Mesothelial cell of epicardium (in vitro differentiated cells): ENCODE data around the gene PLA2G3. TPM values are rescaled to one million over a fixed set of nuclear protein-coding genes. Genes with fewer than 3 reads are reported as not detected.

ENCODE experiments used
- DNase-seq, 2 experiments: peaks; one replicate each; pipeline ENCODE4 v3.0.0; 2021; ENCODE audit warnings: low spot score in 2 of 2; ENCODE audit not compliant: unreplicated experiment in 2 of 2
- H3K27ac Mint-ChIP-seq: 2 replicates; pipeline ENCODE4 v1.8.0; 2021; ENCODE audit warnings: mixed read lengths
- H3K27me3 Mint-ChIP-seq: 2 replicates; pipeline ENCODE4 v1.8.0; 2021; ENCODE audit warnings: low read depth, mixed read lengths
- H3K36me3 Mint-ChIP-seq: 2 replicates; pipeline ENCODE4 v1.8.0; 2021; ENCODE audit warnings: mixed read lengths
- H3K4me1 Mint-ChIP-seq: 2 replicates; pipeline ENCODE4 v1.8.0; 2021; ENCODE audit warnings: mixed read lengths
- H3K4me3 Mint-ChIP-seq: 2 replicates; pipeline ENCODE4 v1.8.0; 2021; ENCODE audit warnings: mild to moderate bottlenecking, moderate library complexity, mixed read lengths
- H3K9me3 Mint-ChIP-seq: 2 replicates; pipeline ENCODE4 v1.8.0; 2021; ENCODE audit warnings: mixed read lengths
- total RNA-seq: library from RNA; stranded (reverse); gene quantifications from 3 replicates; pipeline ENCODE4 v1.2.1, GENCODE V29; 2021
- TF ChIP-seq, protein P1 (sequence below): fragments of 200-600 bp; sonication (generic); IDR thresholded peaks from one replicate; pipeline ENCODE4 v1.5.0; 2021; ENCODE audit warnings: antibody characterized with exemption; ENCODE audit not compliant: unreplicated experiment

Gene PLA2G3
- total RNA-seq, 1 donor from 2014 or later = 0.20 TPM

DNA sequence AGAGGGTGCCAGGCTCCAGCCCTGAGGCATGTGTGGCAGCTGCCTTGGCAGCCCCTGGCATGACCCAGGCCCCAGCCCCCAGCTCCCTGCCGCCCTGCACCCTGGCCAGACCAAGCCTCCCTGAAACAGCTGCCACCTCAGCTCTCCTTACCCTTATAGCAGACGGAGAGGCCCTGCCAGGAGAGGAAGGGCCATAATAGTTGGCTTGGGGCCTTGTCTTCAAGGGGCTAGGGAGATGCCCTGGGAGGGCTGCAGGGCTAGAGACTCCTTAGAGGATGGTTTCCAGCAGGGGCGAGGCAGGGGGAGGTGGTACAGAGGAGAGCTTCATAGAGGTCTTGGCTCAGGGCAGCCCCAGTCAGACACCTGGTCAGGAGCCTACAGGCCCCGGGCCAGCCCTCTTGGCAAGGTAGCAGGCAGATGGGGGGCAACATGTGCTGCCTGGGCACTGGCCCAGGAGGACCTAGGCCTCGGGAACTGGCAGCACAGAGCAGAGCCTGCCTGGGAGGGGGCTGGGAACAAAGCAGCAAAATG is 46.2 kb downstream of the PLA2G3 start:
- DNase-seq = no peak
- Mint-ChIP-seq H3K36me3 (peaks cover 27% of the 10 kb centered on the region), H3K4me1 (no peaks in the 10 kb centered on the region), H3K9me3 (no peaks in the 10 kb centered on the region), H3K27ac (no peak overlapping the region), H3K27me3 (no peaks in the 10 kb centered on the region), H3K4me3 (no peak overlapping the region)
- TF ChIP-seq, protein P1, sequence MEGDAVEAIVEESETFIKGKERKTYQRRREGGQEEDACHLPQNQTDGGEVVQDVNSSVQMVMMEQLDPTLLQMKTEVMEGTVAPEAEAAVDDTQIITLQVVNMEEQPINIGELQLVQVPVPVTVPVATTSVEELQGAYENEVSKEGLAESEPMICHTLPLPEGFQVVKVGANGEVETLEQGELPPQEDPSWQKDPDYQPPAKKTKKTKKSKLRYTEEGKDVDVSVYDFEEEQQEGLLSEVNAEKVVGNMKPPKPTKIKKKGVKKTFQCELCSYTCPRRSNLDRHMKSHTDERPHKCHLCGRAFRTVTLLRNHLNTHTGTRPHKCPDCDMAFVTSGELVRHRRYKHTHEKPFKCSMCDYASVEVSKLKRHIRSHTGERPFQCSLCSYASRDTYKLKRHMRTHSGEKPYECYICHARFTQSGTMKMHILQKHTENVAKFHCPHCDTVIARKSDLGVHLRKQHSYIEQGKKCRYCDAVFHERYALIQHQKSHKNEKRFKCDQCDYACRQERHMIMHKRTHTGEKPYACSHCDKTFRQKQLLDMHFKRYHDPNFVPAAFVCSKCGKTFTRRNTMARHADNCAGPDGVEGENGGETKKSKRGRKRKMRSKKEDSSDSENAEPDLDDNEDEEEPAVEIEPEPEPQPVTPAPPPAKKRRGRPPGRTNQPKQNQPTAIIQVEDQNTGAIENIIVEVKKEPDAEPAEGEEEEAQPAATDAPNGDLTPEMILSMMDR = no peak

- no peaks in the 10 kb centered on the region for H3K4me1 Mint-ChIP-seq
- H3K27me3 Mint-ChIP-seq = no peaks in the 10 kb centered on the region
- H3K4me3 Mint-ChIP-seq = no peak overlapping the region
- DNase-seq = no peak
- TF ChIP-seq, protein P1 = no peak
- H3K36me3 Mint-ChIP-seq = peaks cover 26% of the 10 kb centered on the region
- no peak overlapping the region for H3K27ac Mint-ChIP-seq
- no peaks in the 10 kb centered on the region for H3K9me3 Mint-ChIP-seq
Measured at GRCh38 chr22:31093086-31093850, 47.0 kb downstream of the PLA2G3 start.

GRCh38 chr22:31092161-31092560 is 48.1 kb downstream of the PLA2G3 start:
- no peak overlapping the region for H3K4me3 Mint-ChIP-seq
- DNase-seq = no peak
- H3K36me3 Mint-ChIP-seq = peaks cover 25% of the 10 kb centered on the region
- no peaks in the 10 kb centered on the region for H3K4me1 Mint-ChIP-seq
- TF ChIP-seq, protein P1 = no peak
- H3K9me3 Mint-ChIP-seq = no peaks in the 10 kb centered on the region
- no peaks in the 10 kb centered on the region for H3K27me3 Mint-ChIP-seq
- H3K27ac Mint-ChIP-seq = no peak overlapping the region

DNA sequence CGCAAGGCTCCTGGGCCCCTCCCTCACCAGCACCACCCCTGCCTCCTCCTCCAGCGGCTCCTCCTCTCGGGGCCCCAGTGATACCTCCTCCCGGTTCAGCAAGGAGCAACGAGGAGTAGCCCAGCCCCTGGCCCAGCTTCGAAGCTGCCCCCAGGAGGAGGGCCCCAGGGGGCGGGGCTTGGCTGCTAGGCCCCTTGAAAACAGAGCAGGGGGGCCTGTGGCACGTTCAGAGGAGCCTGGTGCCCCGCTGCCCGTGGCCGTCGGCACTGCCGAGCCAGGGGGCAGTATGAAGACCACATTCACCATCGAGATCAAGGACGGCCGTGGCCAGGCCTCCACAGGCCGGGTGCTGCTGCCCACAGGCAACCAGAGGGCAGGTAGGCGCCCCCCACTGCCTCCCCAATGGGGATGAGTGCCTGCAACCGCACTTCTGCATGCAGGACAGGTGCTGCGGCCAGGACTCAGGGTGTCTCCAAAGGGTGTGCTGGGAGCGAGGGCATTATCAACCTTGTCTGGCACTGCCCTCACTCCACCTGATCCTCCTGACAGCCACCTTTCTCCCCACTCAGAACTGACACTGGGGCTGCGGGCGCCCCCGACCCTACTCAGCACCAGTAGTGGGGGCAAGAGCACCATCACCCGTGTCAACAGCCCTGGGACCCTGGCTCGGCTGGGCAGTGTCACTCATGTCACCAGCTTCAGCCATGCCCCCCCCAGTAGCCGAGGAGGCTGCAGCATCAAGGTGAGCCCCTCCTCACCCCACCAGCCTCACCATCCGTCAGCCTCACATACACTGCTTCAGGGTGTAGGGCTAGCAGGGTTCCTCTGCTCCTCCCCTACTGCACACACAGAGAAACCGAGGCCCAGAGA is 49.0 kb downstream of the PLA2G3 start:
- Mint-ChIP-seq H3K36me3 (peaks cover 19% of the 10 kb centered on the region), H3K4me3 (no peak overlapping the region), H3K9me3 (no peaks in the 10 kb centered on the region), H3K4me1 (no peaks in the 10 kb centered on the region), H3K27ac (no peak overlapping the region), H3K27me3 (no peaks in the 10 kb centered on the region)
- TF ChIP-seq, protein P1 = no peak
- no peak for DNase-seq

DNA sequence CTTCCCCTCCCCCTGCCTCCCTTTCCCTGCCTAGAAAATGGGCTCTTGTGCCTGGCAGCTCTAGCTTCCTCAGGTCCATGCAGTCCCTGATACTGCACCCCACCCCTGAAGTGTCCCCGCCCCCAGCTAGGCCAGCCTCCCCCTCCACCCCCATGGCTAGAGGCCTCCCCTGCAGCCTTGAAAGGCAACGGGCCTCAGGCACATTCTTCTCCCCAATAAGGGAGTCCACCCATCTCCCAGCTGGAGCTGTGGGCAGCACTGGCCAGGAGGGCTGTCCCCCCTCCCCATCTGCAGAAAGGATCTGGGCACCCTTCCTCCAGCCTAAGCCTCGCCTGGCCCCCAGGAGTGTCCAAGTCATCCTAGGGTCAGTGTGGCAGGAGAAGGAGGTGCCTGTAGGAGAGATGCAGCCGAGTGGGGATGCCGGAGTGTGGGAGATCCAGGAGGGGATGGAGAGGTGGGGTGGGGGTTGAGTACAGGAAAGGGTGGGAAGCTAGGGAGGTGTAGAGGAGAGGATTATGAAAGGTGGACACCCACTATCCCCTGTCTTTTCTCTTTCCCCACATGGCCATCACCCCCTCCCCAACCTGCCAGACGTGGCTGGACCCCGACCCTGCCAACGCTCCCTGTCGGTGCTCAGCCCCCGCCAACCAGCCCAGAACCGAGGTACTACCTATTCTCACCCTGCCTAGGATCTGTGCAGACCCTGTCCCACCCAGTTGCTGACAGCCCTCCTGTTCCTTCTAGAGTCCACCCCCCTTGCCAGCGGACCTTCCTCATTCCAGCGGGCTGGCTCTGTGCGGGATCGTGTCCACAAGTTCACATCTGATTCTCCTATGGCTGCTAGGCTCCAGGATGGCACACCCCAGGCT is 49.9 kb downstream of the PLA2G3 start:
- H3K9me3 Mint-ChIP-seq = no peaks in the 10 kb centered on the region
- no peak for DNase-seq
- no peak overlapping the region for H3K4me3 Mint-ChIP-seq
- no peaks in the 10 kb centered on the region for H3K27me3 Mint-ChIP-seq
- peaks cover 11% of the 10 kb centered on the region for H3K36me3 Mint-ChIP-seq
- H3K27ac Mint-ChIP-seq = no peak overlapping the region
- H3K4me1 Mint-ChIP-seq = no peaks in the 10 kb centered on the region
- TF ChIP-seq, protein P1 = no peak
